ENCODE measurements around the gene MAN2C1. TPM values are rescaled to one million over a fixed set of nuclear protein-coding genes. Genes with fewer than 3 reads are reported as not detected.

MAN2C1 gene
- total RNA-seq, 1 donor from 2014 or later: 104 TPM

GRCh38 chr15:75367406-75367912, 948 bp downstream of the MAN2C1 start:
- H3K4me3 ChIP-seq (ENCODE audit: low read depth, low read length): peak overlapping the region; percentile 67
- no peak for TF ChIP-seq CTCF (conservative IDR thresholded peaks at IDR 0.05; ENCODE audit: low read depth, low read length)
- DNase-seq (ENCODE audit: low read depth): no peak

GRCh38 chr15:75367006-75367405, 1.4 kb downstream of the MAN2C1 start:
- DNase-seq (ENCODE audit: low read depth): no peak
- no peak overlapping the region for H3K4me3 ChIP-seq (ENCODE audit: low read depth, low read length)
- no peak for TF ChIP-seq CTCF (conservative IDR thresholded peaks at IDR 0.05; ENCODE audit: low read depth, low read length)

- no peak overlapping the region for H3K4me3 ChIP-seq (ENCODE audit: low read depth, low read length)
- no peak for TF ChIP-seq CTCF (conservative IDR thresholded peaks at IDR 0.05; ENCODE audit: low read depth, low read length)
- DNase-seq (ENCODE audit: low read depth): no peak
Measured at GRCh38 chr15:75366163-75366562, 2.2 kb downstream of the MAN2C1 start.

GRCh38 chr15:75364881-75365280, 3.5 kb downstream of the MAN2C1 start:
- DNase-seq (ENCODE audit: low read depth): no peak
- no peak overlapping the region for H3K4me3 ChIP-seq (ENCODE audit: low read depth, low read length)
- no peak for TF ChIP-seq CTCF (conservative IDR thresholded peaks at IDR 0.05; ENCODE audit: low read depth, low read length)

- H3K4me3 ChIP-seq (ENCODE audit: low read depth, low read length): no peak overlapping the region
- no peak for DNase-seq (ENCODE audit: low read depth)
- TF ChIP-seq CTCF (conservative IDR thresholded peaks at IDR 0.05; ENCODE audit: low read depth, low read length): no peak
Measured at GRCh38 chr15:75363786-75364185, 4.6 kb downstream of the MAN2C1 start.

GRCh38 chr15:75362642-75363249, 5.7 kb downstream of the MAN2C1 start:
- no peak for DNase-seq (ENCODE audit: low read depth)

More at GRCh38 chr15:75362642-75363249, 5.7 kb downstream of the MAN2C1 start:
- TF ChIP-seq CTCF (conservative IDR thresholded peaks at IDR 0.05; ENCODE audit: low read depth, low read length): no peak
- no peak overlapping the region for H3K4me3 ChIP-seq (ENCODE audit: low read depth, low read length)
